HG03565 (cell line): ENCODE data around the gene CD276.
"Not testable (repeated sequence)": the region's sequence is repeated elsewhere in the genome, so short reads cannot be mapped to it uniquely, and the experiment has no call there.

Experiments
- ATAC-seq: cut with Tn5 transposase; IDR thresholded peaks from one replicate; pipeline ENCODE4 v1.9.1; 2021; ENCODE audit warnings: mild to moderate bottlenecking, moderate library complexity; ENCODE audit not compliant: unreplicated experiment

The CD276 gene

GRCh38 chr15:73684581-73685455, 635 bp downstream of the CD276 start:
- ATAC-seq, result no peak

- no peak for ATAC-seq
These were observed 1.8 kb downstream of the CD276 start for GRCh38 chr15:73685981-73686380.

GRCh38 chr15:73686781-73687256, 2.6 kb downstream of the CD276 start:
- no peak for ATAC-seq

- ATAC-seq, result no peak
These were observed 3.2 kb downstream of the CD276 start for GRCh38 chr15:73687351-73687750.

- ATAC-seq, result no peak
These were observed 4.3 kb downstream of the CD276 start for GRCh38 chr15:73688455-73688854.

GRCh38 chr15:73691396-73691795, 7.2 kb downstream of the CD276 start:
- no peak for ATAC-seq

- ATAC-seq, result no peak
These were observed 10.2 kb downstream of the CD276 start for GRCh38 chr15:73694419-73694818.

- ATAC-seq, result no peak
These were observed 11.8 kb downstream of the CD276 start for GRCh38 chr15:73695773-73696640.

- no peak for ATAC-seq
These were observed 12.4 kb downstream of the CD276 start for GRCh38 chr15:73696641-73697001.

- peak; percentile 49 for ATAC-seq
These were observed 12.9 kb downstream of the CD276 start for GRCh38 chr15:73697033-73697467.

GRCh38 chr15:73699249-73700040, 15.3 kb downstream of the CD276 start:
- ATAC-seq, result no peak

- ATAC-seq, result no peak
These were observed 16.1 kb downstream of the CD276 start for GRCh38 chr15:73700041-73700842.

- ATAC-seq, result not testable (repeated sequence)
These were observed 18.4 kb downstream of the CD276 start for GRCh38 chr15:73702311-73703239.

GRCh38 chr15:73703601-73704000, 19.4 kb downstream of the CD276 start:
- ATAC-seq, result not testable (repeated sequence)

GRCh38 chr15:73704142-73704868, 20.1 kb downstream of the CD276 start:
- not testable (repeated sequence) for ATAC-seq

- ATAC-seq, result no peak
These were observed 20.9 kb downstream of the CD276 start for GRCh38 chr15:73704869-73705645.

GRCh38 chr15:73708691-73709090, 24.5 kb downstream of the CD276 start:
- ATAC-seq, result no peak
